Sigmoid colon (tissue), 7 donors: ENCODE results near the gene WFIKKN1. TPM values are rescaled to one million over a fixed set of nuclear protein-coding genes. Genes with fewer than 3 reads are reported as not detected.

Experiments used
- DNase-seq: peaks from one replicate; pipeline ENCODE4 v3.0.0-alpha.2; 2019
- H3K27ac ChIP-seq, 4 donors: fragments of 200-600 bp; sonication (generic); one replicate each; pipeline ENCODE4 v1.5.1; 2016 to 2019; ENCODE audit warnings: mild to moderate bottlenecking in 1 of 4
- H3K27me3 ChIP-seq, 3 donors: fragments of 200-600 bp; sonication (generic); one replicate each; pipeline ENCODE4 v1.5.1; 2019; ENCODE audit warnings: mild to moderate bottlenecking in 1 of 3
- H3K36me3 ChIP-seq, 4 donors: fragments of 200-600 bp; sonication (generic); one replicate each; pipeline ENCODE4 v1.5.1; 2016 to 2019
- H3K4me1 ChIP-seq, 4 donors: fragments of 200-600 bp; sonication (generic); one replicate each; pipeline ENCODE4 v1.5.1; 2017 to 2019
- H3K4me3 ChIP-seq, 4 donors: fragments of 200-600 bp; sonication (generic); one replicate each; pipeline ENCODE4 v1.5.1; 2017 to 2019; ENCODE audit warnings: mild to moderate bottlenecking in 2 of 4, moderate library complexity in 1 of 4
- H3K9me3 ChIP-seq, 4 donors: fragments of 200-600 bp in 3 of 4; sonication (generic) in 3 of 4; one replicate each; pipeline versions ENCODE4 v1.5.1 to v1.6.1; 2013 to 2019
- EP300 ChIP-seq, 4 donors: sonication (generic); formaldehyde crosslinking; IDR thresholded peaks; one replicate each; pipeline ENCODE4 v1.6.1; 2017; ENCODE audit warnings: antibody characterized with exemption in 4 of 4
- POLR2A ChIP-seq, 2 donors: fragments of 450-650 bp; IDR thresholded peaks; one replicate each; pipeline ENCODE4 v1.6.1; 2016; ENCODE audit warnings: antibody characterized with exemption in 2 of 2, mild to moderate bottlenecking in 2 of 2, moderate library complexity in 2 of 2
- POLR2AphosphoS5 ChIP-seq, 4 donors: sonication (generic); formaldehyde crosslinking; IDR thresholded peaks; one replicate each; pipeline ENCODE4 v1.6.1; 2017; ENCODE audit warnings: antibody characterized with exemption in 4 of 4
- WGBS, 2 donors: extraction: QIAGEN DNeasy Blood & Tissue Kit; methylation state at CpG; one replicate each; pipeline ENCODE4 v1.1.7; 2013; 5-methylcytosine and 5-hydroxymethylcytosine counted together
- intact Hi-C: fragments of 100-400 bp; cut with DNase I; formaldehyde crosslinking; loops from one replicate; pipeline ENCODE4 v1.15.1; 2023
- polyA plus RNA-seq, 3 donors: library from polyadenylated mRNA; stranded (reverse); fragments of 200-250 nt; gene quantifications; one replicate each; pipeline ENCODE4 v1.2.3, GENCODE V29; 2013
- total RNA-seq, 4 donors: library from RNA; depleted of rRNA; stranded (reverse); fragments of >200 nt; gene quantifications; one replicate each; pipeline ENCODE4 v1.1.0, GENCODE V29; 2016
- TF ChIP-seq, protein P1 (sequence below), 4 experiments: fragments of 450-650 bp in 3 of 4; fragments of 200-600 bp in 1 of 4; IDR thresholded peaks; one replicate each; pipeline ENCODE4 v1.5.1; 2016 to 2019; ENCODE audit warnings: antibody characterized with exemption in 4 of 4, mild to moderate bottlenecking in 3 of 4, moderate library complexity in 2 of 4
- donor health status: healthy with polysubstance abuse.
- donor health status: Bipolar disorder and iron deficiency.
- donor health status: healthy.

The WFIKKN1 gene
- total and polyA plus RNA-seq, 7 donors, result 0.27 to 1.4 (median 0.49) TPM

DNA sequence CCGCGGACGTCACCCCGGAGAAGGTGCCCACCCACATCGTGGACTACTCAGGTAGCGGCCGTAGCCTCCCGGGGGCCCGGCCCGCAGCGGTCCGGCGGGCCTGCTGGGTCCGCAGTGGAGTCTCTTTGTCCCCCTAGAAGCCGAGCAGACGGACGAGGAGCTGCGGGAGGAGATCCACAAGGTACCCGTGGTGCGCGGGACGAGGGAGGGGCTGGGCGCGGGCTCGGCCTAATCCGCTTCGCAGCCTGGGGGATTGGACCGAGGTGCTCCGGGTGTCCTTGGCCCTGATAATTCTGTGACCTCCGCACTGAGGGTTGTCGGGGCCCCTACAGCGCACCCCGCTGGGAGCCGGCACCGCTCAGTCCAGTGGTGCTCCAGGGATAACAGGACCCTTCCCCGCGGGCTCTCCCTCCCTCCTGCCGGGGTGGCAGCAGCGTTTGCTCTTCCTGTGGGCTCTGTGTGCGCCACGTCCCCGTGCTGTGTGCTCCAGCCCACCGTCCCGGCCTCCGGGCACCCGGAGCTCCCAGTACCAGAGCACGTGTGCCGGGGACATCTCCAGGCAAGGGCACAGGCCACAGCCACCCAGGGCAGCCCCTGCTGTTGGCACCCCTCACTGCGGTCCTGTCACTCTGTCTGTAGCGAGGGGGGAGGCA, 37.9 kb downstream of the WFIKKN1 start:
- DNase-seq, result no peak
- Histone ChIP-seq H3K27ac (peak overlapping the region; percentile 82 to 94 (median 86)), H3K4me3 (peak overlapping the region; percentile 62 to 99 (median 86)), H3K9me3 (no peaks in the 10 kb centered on the region), H3K4me1 (peaks cover 0 to 28% (median 22%) of the 10 kb centered on the region in 4 donors), H3K36me3 (peaks cover 33 to 43% (median 39%) of the 10 kb centered on the region in 4 donors), H3K27me3 (no peaks in the 10 kb centered on the region)
- 5 to 10% methylated on average over 50 of the region's 50 CpGs for whole genome bisulfite sequencing, 2 donors
- intact Hi-C loops, result loop anchor here (10.0 kb wide), 1 partner anchor 284 kb away; the partner anchor contains the start of gene PGAP6
- TF ChIP-seq POLR2A (IDR thresholded peaks at IDR 0.05), result no peak

DNA sequence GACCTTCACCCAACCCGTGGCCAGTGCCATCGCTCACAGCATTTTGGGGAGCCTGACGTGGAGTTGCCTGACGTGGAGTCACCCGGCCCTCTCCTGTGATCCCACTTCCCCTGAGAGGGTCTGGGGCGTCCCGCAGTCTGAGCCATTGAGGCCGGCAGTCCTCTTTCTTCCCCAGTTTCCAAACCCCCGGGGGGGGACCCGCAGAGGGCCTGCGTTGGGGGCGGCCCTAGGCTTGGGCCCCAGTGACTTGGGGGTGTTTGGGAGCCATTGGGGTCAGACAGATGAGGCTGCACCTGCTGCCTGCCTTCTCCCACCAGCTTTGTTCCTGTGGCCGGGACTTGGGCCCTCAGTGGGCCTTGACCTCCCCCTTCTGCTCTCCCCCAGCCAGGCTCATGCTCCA, 38.9 kb downstream of the WFIKKN1 start:
- TF ChIP-seq, protein P1, sequence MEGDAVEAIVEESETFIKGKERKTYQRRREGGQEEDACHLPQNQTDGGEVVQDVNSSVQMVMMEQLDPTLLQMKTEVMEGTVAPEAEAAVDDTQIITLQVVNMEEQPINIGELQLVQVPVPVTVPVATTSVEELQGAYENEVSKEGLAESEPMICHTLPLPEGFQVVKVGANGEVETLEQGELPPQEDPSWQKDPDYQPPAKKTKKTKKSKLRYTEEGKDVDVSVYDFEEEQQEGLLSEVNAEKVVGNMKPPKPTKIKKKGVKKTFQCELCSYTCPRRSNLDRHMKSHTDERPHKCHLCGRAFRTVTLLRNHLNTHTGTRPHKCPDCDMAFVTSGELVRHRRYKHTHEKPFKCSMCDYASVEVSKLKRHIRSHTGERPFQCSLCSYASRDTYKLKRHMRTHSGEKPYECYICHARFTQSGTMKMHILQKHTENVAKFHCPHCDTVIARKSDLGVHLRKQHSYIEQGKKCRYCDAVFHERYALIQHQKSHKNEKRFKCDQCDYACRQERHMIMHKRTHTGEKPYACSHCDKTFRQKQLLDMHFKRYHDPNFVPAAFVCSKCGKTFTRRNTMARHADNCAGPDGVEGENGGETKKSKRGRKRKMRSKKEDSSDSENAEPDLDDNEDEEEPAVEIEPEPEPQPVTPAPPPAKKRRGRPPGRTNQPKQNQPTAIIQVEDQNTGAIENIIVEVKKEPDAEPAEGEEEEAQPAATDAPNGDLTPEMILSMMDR (IDR thresholded peaks at IDR 0.05), result no peak
- TF ChIP-seq POLR2AphosphoS5 (IDR thresholded peaks at IDR 0.05) (no peak), EP300 (IDR thresholded peaks at IDR 0.05) (no peak), POLR2A (IDR thresholded peaks at IDR 0.05) (no peak)
- H3K36me3 ChIP-seq, result peaks cover 33 to 48% (median 39%) of the 10 kb centered on the region in 4 donors
- no peaks in the 10 kb centered on the region for H3K27me3 ChIP-seq
- no peak overlapping the region for H3K27ac ChIP-seq
- no peak for DNase-seq
- 95 to 96% methylated on average over 13 of the region's 13 CpGs for WGBS, 2 donors
- peaks cover 0 to 29% (median 23%) of the 10 kb centered on the region in 4 donors for H3K4me1 ChIP-seq
- intact Hi-C loops, result loop anchor here (10.0 kb wide), 1 partner anchor 285 kb away; the partner anchor contains the start of gene PGAP6
- H3K4me3 ChIP-seq, result no peak overlapping the region
- no peaks in the 10 kb centered on the region for H3K9me3 ChIP-seq

DNA sequence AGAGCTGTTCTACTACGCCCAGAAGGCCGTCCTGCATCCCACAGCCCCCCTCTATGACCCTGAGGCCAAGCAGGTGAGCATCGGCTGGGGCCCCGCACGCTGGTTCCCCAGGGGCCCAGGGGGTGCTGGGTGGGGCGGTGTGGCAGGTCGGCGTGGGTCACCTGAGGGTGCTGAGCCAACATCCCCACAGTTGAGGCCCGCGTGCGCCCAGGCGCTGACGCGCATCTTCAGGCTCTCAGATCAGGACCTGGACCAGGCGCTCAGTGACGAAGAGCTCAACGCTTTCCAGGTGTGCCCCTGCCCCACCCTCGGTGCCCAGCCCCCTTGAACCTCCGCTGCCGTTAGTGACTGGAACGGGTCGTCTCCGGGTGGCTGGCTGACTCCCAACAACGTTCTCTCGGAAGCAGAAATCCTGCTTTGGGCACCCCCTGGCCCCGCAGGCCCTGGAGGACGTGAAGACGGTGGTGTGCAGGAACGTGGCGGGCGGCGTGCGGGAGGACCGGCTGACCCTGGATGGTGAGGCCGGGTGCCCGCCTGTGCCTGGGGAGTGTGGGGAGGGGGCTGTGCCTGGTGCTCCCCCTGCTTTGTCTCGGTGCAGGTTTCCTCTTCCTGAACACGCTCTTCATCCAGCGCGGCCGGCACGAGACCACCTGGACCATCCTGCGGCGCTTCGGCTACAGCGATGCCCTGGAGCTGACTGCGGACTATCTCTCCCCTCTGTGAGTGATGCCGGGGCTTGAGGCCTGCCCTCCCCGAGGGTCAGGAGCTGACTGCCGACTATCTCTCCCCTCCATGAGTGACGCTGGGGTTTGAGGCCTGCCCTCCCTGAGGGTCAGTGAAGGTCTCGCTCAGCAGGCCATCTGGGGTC, 39.9 kb downstream of the WFIKKN1 start:
- intact Hi-C loops, result no loop called here
- no peak for DNase-seq
- Histone ChIP-seq H3K27ac (no peak overlapping the region), H3K9me3 (no peaks in the 10 kb centered on the region), H3K4me1 (peaks cover 0 to 40% (median 32%) of the 10 kb centered on the region in 4 donors), H3K36me3 (peaks cover 33 to 48% (median 39%) of the 10 kb centered on the region in 4 donors), H3K4me3 (no peak overlapping the region), H3K27me3 (no peaks in the 10 kb centered on the region)
- TF ChIP-seq POLR2A (IDR thresholded peaks at IDR 0.05), result no peak
- TF ChIP-seq EP300 (IDR thresholded peaks at IDR 0.05), result no peak
- no peak for TF ChIP-seq POLR2AphosphoS5 (IDR thresholded peaks at IDR 0.05)
- TF ChIP-seq, protein P1 (IDR thresholded peaks at IDR 0.05), result no peak
- WGBS, 2 donors, result 92 to 93% methylated on average over 52 of the region's 52 CpGs

DNA sequence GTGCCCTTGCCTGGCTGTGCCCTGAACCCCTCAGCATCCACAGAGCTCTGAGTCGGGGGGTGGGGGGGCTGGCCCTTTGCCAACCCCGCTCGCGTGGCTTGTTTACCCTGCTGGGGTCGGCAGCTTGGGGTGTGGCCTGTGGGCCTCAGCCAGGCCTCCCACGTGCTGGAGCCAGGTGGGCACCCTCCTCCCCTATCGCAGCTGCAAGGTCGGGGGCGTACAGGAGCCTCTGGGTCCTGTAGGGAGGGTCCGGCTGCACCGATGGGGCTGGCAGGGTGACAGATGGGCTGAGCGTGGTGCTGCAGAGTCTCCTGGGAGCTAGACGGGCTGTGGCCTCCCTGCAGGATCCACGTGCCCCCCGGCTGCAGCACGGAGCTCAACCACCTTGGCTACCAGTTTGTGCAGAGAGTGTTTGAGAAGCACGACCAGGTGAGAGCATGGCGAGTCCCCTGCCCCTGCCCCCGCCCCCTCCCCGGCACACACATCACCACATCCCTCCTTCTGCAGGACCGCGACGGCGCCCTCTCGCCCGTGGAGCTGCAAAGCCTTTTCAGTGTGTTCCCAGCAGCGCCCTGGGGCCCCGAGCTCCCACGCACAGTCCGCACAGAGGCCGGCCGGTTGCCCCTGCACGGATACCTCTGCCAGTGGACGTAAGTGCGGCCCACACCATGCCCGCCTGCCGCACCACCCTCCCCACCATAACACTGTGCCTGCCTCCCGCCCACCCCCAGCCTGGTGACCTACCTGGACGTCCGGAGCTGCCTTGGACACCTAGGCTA, 40.8 kb downstream of the WFIKKN1 start:
- no peak for TF ChIP-seq POLR2A (IDR thresholded peaks at IDR 0.05)
- no peak for TF ChIP-seq POLR2AphosphoS5 (IDR thresholded peaks at IDR 0.05)
- TF ChIP-seq EP300 (IDR thresholded peaks at IDR 0.05), result no peak
- DNase-seq, result no peak
- H3K4me1 ChIP-seq, result peaks cover 0 to 47% (median 36%) of the 10 kb centered on the region in 4 donors
- H3K36me3 ChIP-seq, result peaks cover 33 to 48% (median 39%) of the 10 kb centered on the region in 4 donors
- H3K9me3 ChIP-seq, result no peaks in the 10 kb centered on the region
- intact Hi-C loops, result no loop called here
- H3K27me3 ChIP-seq, result no peaks in the 10 kb centered on the region
- no peak overlapping the region for H3K4me3 ChIP-seq
- no peak overlapping the region for H3K27ac ChIP-seq
- WGBS, 2 donors, result 86 to 91% methylated on average over 40 of the region's 40 CpGs

DNA sequence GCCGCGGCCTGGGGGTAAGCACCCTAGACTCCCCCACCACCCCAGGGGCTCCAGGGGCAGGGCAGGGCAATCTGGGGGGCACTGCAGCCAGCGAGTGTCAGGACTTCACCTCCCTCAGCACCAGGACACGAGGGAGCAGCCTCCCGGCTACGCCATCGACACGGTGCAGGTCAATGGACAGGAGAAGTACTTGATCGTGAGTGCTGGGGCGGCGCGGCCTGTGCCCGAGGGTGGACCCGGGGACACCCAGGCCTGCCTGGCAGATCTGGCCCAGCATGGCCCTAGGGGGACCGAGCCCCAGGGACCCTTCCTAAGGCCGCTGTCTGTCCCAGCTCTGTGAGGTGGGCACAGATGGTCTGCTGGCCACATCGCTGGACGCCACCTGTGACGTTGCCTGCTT, 41.6 kb downstream of the WFIKKN1 start:
- WGBS, 2 donors, result 93 to 94% methylated on average over 19 of the region's 19 CpGs
- no peak overlapping the region for H3K4me3 ChIP-seq
- no peaks in the 10 kb centered on the region for H3K27me3 ChIP-seq
- peaks cover 33 to 48% (median 39%) of the 10 kb centered on the region in 4 donors for H3K36me3 ChIP-seq
- intact Hi-C loops, result no loop called here
- H3K9me3 ChIP-seq, result no peaks in the 10 kb centered on the region
- peaks cover 0 to 42% (median 33%) of the 10 kb centered on the region in 4 donors for H3K4me1 ChIP-seq
- H3K27ac ChIP-seq, result no peak overlapping the region
- DNase-seq, result no peak
- TF ChIP-seq POLR2A (IDR thresholded peaks at IDR 0.05), result no peak
- no peak for TF ChIP-seq POLR2AphosphoS5 (IDR thresholded peaks at IDR 0.05)
- no peak for TF ChIP-seq EP300 (IDR thresholded peaks at IDR 0.05)
- TF ChIP-seq, protein P1 (IDR thresholded peaks at IDR 0.05), result no peak
